Measurements from ENCODE around the gene PRSS38.
"Not testable (repeated sequence)": the region's sequence is repeated elsewhere in the genome, so short reads cannot be mapped to it uniquely, and the experiment has no call there.

The PRSS38 gene

DNA sequence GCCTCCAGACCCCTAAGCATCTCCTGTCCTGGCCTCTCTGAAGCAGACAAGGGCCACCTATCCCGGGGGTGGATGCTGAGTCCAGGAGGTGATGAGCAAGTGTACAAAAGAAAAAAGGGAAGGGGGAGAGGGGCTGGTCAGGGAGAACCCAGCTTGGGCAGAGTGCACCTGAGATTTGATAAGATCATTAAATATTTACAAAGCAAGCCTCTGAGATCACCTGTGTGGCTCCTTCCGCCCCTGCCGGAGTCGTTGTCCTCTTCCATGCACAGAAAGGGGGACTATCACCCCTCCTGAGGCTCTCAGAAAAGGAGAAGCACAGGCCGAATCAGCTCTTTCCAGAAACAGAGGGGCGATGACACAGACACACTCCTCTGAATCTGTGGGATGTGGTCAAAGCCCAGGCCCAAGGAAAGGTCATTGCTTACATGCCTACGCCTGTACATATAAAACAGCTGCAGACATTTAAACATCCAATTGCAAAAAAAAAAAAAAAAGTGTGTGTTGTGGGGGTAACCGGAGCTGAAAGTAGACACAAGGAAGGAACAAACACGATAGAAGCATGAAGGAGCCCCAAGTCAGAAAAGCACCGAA lies 30.9 kb downstream of the PRSS38 start:
- no peak for DNase-seq

DNA sequence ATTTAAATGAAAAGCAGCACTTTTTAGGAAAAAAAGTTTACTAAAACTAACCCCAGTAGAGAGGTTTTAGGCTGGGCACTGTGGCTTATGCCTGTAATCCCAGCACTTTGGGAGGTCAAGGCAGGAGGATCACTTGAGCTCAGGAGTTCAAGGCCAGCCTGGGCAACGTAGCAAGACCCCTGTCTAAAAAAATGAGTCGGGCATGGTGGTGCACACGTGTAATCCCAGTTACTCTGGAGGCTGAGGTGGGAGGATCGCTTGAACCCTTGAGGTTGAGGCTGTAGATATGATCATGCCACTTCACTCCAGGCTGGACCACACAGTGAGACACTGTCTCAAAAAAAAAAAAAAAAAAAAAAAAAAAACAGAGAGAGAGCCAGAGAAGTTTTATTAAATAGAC lies 31.6 kb downstream of the PRSS38 start:
- DNase-seq: not testable (repeated sequence)

DNA sequence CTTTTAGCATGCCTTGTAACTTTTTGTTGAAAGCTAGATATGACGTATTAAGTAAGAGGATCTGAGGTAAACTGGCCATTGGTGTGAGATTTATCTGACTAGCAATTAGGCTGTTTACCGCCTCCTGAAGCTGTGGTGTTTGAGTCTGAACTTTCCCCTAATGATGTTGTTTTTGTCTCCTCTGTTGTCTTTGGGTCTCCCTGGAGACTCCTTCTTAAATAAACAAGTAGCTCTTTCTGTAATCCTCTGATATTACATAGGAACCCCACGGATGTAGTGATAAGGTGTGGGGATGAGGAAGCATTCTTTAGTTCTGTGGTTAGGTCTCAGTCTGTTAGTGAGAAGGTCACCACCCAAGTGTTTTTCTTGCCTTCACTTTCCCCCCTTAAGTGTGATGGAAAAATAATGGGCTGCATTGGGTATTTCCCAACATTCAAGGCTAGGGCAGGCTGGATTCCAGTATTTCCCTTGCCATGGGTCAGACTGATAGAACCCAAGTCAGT lies 33.0 kb downstream of the PRSS38 start:
- no peak for DNase-seq

DNA sequence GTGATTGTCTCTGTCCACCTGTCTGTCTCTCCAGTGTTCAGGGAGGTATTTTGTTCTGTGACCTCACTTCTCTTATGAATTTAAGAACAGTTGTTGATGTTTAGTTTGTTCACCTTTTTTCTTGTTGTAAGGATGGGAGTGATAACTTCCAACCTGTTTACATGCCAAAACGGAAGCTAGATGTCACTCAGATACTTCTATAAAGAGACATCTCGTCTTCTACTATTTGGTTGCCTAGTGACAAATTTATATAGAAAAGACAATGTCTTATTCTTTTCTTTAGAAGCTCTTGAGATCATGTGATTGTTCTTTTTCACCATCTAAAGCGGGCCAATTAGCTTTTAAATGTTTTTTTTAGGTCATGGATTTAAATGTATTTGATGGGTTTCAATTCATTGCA lies 33.8 kb downstream of the PRSS38 start:
- DNase-seq: no peak

DNA sequence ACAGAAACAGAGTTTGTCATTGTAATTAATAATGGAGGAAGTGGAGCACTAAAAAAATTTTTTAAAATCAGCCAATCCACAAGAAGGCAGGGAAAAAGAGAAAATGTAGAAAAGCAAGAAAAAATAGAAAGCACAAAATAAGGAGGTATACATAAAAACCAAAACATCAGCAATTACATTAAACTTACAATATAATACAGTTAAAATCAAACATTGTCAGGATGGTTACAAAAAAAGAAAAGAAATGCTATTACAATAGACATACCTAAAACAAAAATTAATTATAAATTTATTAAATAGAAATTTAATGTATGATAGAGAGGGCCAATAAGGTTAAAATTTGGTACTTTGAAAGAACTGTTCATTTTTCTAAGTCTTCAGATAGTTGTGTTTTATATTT lies 38.7 kb downstream of the PRSS38 start:
- DNase-seq: no peak

DNA sequence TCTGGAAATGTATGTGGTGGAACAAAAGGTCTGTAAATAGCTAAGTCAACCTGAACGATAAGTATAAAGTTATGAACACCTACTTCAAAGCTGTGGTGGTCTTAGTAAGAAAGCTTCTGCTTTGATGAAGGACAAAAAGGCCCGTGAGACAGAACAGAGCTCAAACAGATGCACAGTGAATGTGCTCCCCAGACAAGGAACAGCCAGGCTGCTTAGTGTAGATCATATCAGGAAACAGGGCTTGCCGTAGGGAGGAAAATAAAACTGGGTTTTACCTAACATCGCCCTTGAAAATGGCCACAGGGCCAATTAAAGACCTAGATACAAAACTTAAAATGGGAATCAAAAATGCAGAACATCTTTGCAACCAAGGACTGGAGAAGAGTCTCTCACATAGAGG lies 40.2 kb downstream of the PRSS38 start:
- DNase-seq: no peak

DNA sequence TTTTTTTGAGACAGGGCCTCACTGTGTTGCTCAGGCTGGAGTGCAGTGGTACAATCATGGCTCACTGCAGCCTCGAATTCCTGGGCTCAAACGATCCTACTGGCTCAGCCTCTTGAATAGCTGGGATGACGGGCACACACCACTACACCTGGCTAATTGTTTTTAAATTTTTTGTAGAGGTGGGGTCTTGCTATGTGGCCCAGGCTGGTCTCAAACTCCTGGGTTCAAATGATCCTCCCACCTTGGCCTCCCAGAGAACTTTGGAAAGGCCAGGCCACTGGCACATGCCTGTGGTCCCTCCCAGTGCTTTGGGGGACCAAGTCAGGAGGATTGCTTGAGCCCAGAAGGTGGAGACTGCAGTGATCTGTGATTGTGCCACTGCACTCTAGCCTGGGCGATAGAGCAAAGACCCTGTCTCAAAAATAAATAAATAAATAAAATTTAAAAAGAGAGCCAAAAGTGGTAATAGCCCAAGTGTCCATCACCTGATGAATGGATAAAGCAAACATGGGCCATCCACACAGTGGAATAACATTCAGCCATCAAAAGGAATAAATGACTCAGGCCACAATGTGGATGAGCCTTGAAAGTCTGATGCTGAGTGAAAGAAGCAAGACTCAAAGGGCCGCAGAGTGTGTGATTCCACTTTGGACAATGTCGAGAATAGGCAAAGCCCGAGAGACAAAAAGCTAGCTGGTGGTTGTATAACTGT lies 40.8 kb downstream of the PRSS38 start:
- no peak for DNase-seq

DNA sequence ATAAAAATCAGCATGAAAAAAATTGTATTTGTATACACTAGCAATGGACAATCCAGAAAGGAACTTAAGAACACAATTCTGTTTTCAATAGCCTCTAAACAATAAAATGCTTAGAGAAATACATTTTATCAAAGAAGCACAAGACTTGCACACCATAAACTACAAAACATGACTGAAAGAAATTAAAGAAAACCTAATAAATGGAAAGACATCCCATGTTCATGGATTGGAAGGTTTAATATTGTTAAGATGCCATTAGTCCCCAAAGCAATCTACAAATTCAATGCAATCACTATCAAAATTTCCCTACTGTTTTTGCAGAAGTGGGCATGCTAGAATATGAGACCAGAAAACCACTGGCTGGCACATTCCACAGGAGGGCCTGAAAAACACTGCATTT lies 49.4 kb downstream of the PRSS38 start:
- no peak for DNase-seq

DNA sequence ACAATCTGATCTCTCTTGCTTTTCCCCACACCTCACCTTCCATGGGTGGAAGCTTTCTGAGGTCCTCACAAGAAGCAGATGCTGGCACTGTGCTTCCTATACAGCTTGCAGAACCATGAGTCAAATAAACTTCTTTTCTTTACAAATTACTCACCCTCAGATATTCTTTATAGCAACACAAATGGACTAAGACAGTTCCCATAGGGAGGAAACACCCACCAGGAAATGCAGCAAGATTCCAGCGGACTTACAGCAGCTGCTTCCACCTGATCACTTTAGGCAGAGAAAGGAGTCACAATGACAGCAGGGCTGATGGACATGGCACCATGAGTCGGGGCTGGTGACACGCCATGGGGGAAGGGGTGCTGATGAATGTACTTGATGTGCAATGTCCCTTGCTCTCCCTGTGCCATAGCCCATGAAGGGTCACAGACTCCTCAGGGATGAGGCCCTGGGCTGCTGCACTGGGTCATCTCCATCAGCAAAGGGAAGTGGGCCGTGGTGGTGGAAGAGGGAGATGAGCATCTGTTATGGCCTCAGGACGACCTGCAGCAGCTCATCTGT lies 53.9 kb downstream of the PRSS38 start:
- DNase-seq: peak; percentile 23

DNA sequence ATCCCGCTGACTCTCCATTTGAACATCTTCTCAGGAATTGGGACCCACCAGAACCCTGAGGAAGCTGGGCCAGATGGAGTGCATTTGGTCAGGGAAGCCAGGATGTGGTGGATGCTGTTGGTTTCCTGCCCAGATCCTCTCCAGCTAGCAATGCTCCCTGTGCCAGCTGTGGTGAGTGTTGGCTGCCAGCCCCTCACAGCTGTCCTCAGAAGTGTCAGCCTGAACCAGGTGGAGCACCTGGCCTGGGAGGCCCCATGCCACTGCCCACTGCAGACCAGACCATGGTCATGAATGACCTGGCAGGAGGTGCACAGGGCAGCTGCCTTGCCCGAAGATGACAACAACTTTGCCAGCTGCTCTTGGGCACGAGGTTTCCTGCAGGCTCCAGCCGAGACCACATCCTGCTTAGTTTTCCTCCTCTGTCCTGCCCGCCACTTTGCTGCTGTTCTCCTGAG lies 54.4 kb downstream of the PRSS38 start:
- DNase-seq: peak; percentile 62

DNA sequence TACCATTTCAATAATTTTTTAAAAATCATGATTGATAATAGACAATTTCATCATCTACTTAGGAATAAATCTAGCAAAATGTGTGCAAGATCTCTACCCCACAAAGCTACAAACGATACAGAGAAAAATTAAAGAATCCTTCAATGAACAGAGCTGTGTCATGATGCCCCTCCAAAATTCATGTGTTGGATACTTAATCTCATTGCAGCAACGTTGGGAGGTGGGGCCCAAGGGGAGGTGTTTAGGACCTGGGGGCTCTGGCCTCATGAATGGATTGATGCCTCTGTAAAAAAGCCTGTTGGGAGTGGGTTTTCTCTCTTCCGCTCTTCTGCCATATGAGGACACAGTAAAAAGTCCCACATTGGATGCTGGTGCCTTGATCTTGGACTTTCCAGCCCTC lies 54.9 kb downstream of the PRSS38 start:
- DNase-seq: no peak

DNA sequence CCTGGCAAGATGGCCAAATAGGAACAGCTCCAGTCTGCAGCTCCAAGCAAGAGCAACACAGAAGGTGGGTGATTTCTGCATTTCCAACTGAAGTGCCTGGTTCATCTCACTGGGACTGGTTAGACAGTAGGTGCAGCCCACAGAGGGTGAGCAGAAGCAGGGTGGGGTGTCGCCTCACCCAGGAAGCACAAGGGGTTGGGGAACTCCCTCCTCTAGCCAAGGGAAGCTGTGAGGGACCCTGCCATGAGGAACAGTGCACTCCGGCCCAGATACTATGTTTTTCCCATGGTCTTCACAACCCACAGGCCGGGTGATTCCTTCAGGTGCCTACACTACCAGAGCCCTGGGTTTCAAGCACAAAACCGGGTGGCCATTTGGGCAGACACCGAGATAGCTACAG lies 56.4 kb downstream of the PRSS38 start:
- DNase-seq: not testable (repeated sequence)

DNA sequence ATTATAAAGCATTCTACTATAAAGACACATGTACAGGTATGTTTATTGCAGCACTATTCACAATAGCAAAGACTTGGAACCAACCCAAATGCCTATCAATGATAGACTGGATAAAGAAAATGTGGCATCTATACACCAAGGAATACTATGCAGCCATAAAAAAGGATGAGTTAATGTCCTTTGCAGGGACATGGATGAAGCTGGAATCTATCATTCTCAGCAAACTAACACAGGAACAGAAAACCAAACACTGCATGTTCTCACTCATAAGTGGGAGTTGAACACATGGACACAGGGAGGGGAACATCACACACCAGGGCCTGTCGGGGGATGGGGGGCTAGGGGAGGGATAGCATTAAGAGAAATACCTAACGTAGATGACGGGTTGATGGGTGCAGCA lies 62.3 kb downstream of the PRSS38 start:
- not testable (repeated sequence) for DNase-seq

DNA sequence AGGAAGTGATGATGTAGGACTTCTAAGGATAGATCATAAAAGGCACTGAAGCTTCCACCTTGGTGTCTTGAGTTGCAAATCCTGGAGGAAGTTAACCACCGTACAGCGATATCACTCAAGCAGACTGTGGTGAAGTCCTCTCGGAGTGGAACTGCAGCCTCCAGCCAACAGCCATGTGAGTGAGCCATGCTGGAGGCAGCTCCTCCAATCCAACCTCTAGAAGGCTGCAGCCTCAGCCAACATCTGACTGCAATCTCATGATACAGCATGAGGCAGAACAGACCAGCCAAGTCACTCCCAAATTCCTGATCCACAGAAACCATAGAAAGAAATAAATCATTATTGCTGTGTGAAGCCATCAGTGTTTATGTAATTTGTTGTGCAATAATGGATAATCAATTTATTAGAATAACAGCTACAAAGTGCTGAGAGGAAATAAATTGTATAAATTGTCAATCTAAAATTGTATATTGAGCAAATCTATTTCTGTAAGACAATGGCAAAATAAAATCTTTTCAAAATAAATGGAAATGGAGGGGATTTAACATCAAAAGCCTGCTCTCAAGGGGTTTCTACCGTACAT lies 65.0 kb downstream of the PRSS38 start:
- no peak for DNase-seq

DNA sequence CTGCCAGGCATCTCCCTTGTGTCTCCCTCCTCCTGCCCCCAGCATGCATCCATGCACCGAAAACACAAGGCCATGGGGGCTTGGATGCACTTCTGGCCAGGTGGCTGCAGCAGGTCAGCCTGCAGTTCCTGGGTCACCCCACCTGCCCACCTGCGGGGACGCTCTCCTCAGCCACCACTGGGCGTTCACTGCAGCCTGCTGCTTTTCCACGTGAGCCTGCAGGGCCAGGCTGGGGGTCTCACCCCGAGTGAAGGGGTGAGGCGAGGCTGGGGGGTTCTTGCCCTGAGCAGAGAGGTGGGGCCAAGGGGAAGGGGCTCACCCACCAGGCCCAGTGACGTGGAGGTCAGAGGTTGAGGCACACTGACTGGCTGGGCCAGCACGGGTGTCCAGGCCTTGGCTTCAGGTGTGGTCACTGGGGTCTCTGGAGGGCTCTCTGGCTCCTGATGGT lies 67.6 kb downstream of the PRSS38 start:
- DNase-seq: no peak

DNA sequence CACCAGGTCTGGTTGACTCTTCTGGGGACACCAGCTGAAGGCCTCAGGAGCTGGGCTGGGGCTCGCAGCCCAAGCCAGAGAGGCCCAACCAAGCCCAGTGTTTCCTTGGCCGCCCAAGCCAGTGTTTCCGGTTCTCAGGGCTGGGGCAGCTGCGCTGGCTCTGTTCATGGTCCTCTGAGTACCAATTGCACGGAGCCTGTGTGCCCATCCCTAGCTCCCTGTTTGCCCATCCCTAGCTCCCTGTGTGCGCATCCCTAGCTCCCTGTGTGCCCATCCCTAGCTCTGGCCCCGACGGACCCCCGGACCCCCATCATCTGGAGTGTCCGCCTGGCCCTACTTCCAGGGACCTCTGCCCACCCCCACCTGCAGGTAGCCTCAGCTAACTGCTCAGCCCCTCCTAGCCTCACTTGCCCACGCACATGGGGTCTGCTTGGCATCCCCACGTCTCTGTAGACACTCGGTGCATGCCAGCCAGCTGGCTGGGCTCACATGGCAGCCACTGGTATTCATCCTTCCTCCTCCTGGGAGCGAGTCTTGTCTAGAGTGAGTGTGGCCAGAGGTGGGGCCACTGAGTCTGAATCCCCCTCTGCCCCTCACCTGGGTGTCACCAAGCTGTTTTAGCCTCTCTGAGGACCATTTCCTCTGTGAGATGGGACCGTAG lies 68.3 kb downstream of the PRSS38 start:
- DNase-seq: no peak

DNA sequence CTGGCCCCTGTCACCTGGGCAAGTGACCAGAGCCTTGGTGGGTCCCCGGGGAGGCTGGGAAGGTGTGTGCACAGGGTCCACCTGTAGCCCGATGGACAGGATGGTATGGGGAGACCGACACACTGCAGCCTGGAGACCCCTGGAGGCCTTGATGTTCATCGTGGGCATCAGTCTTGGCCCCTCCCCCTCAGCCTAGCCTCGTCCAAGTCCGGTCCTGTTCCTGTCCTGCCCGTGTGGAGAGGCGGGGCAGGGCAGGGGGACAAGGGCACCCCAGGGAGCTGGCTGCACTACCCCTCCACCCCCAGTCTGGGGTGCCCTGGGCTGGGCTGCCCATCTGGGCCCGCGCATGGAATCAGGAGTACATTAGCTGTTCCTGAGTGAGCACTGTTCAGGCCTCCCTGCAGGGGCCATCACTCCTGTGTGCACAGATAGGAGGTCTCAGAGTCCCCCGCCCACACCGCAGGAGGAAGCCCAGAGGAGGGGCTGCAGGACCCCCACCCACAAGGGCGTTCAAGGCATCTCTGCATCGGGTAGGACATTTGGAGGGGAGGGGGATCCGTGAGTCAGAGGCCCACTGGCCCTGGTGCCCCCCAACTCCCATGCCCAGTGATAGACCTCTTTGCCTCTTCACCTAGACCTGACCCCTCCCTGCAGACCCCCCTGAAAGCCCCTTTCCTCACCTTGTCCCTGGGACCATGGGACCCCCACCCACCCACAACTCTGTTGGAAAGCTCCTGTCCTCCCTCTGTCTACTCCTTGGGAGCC lies 69.1 kb downstream of the PRSS38 start:
- no peak for DNase-seq

DNA sequence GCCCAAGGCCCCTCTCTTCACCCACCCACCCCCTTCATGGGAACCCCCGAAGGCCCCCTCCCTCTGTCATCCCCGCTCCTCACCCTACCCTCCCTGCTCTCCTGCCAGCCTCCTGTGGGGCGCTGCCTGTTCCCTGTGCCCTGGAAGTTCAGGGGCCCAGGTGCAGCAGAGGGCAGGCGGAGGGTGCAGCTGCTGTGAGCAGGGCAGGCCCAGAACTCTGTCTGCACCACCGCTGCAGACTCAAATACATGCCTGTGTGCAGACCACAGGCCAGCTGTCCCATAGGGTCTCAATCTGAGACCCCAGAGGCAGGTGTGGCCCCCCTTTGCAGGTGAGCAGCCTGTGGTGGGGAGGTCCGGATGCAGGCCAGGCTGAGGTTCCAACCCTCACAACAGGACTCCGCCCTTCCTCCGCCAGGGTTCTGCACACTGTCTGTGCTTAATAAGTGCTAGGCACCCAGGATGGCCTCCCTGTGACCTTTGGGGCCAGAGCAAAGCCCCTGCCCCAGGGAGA lies 69.7 kb downstream of the PRSS38 start:
- DNase-seq: no peak

DNA sequence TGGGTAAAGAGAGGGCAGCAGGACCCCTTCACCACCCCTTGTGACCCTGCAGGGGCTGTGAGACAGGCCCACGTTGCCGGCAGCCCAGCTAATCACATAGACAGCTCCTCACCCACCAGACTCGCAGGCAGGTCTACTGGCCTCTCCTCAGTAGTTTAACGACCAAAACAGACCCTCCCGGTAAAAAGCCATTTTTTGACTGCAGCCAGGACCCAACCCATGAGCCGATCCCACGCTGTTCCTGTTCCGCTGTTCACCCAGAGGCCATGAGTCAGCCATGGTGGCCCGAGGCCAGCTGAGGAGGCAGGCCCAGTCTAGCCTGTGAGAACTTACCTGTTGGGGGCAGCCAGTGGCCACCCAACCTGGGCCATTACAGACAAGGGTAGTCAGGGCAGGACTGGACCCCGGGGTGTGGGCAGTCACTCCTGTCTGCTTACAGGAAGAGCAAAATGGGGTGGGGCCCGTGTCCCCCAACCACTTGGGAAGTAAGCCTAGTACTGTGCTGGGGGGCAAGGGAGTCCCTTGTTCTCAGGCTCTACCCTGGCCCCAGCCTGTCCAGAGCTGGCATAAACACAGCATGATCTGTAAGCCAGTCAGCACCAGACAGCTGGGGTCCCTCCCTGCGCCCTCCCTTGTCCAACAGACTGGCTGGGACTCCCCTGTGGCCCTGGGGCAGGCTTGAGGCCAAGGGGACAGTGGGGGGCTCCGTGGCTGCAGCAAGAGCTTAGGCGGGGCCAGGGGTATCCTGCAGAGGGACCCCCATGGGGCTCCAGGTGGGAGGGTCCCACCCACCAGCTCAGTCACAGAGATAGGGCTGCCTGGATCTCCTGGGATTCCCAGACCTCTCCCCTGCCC lies 70.4 kb downstream of the PRSS38 start:
- DNase-seq: peak; percentile 55

DNA sequence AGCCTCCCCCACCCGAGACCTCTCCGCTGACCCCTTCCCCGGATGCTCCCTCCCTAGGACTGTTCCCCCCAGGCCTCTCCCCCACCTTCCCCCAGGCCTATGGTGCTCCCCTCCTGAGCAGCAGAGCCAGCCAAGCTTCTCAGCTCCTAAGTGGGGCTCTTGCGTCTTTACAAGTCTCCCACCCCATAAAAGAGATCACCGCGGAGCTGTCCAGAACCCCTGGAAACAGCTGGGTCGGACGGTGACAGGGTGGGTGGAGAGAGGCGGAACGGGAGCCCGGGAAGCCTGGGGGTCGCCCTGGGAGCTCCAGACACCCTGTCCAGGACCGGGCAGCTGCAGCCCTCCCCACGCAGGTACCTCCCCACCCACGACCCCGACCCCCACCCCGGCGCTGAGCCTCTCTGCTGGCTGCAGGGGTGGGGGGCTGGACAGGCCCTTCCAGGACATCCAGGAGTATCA lies 71.1 kb downstream of the PRSS38 start:
- no peak for DNase-seq
